Measurements from ENCODE around the gene GLRX2. TPM values are rescaled to one million over a fixed set of nuclear protein-coding genes. Genes with fewer than 3 reads are reported as not detected.

Gene GLRX2
- total RNA-seq, 1 donor from 2014 or later, result 29.0 TPM

- Mint-ChIP-seq H3K4me1 (ENCODE audit: low read depth) (peaks cover 12% of the 10 kb centered on the region), H3K4me3 (ENCODE audit: low read depth) (no peak overlapping the region), H3K9me3 (no peaks in the 10 kb centered on the region), H3K27ac (no peak overlapping the region), H3K27me3 (ENCODE audit: low read depth) (peaks cover 7% of the 10 kb centered on the region), H3K36me3 (ENCODE audit: low read depth) (no peaks in the 10 kb centered on the region)
- intact Hi-C loops (cut with micrococcal nuclease), result loop anchor here (5.0 kb wide), 1 partner anchor 301 kb away; the partner anchor contains the start of gene RGS2
- no peak for DNase-seq (ENCODE audit: low spot score)
These were observed 3.3 kb upstream of the GLRX2 start for GRCh38 chr1:193108471-193108870.

GRCh38 chr1:193105821-193106177 is 585 bp upstream of the GLRX2 start:
- DNase-seq (ENCODE audit: low spot score), result no peak
- peak overlapping the region; percentile 85 for H3K4me3 Mint-ChIP-seq (ENCODE audit: low read depth)
- peak overlapping the region; percentile 71 for H3K27ac Mint-ChIP-seq
- peaks cover 17% of the 10 kb centered on the region for H3K4me1 Mint-ChIP-seq (ENCODE audit: low read depth)
- H3K27me3 Mint-ChIP-seq (ENCODE audit: low read depth), result peaks cover 5% of the 10 kb centered on the region
- intact Hi-C loops (cut with micrococcal nuclease), result loop anchor here (1.0 to 5.0 kb wide), 3 partner anchors 17 to 298 kb away; partner anchors contain the start of genes CDC73, RGS2, RO60 and UCHL5
- H3K36me3 Mint-ChIP-seq (ENCODE audit: low read depth), result peaks cover 9% of the 10 kb centered on the region
- H3K9me3 Mint-ChIP-seq, result no peaks in the 10 kb centered on the region

- Mint-ChIP-seq H3K4me1 (ENCODE audit: low read depth) (peaks cover 17% of the 10 kb centered on the region), H3K27me3 (ENCODE audit: low read depth) (peaks cover 5% of the 10 kb centered on the region), H3K27ac (peak overlapping the region; percentile 66), H3K36me3 (ENCODE audit: low read depth) (peaks cover 22% of the 10 kb centered on the region), H3K4me3 (ENCODE audit: low read depth) (peak overlapping the region; percentile 88), H3K9me3 (no peaks in the 10 kb centered on the region)
- intact Hi-C loops (cut with micrococcal nuclease), result no loop called here
- no peak for DNase-seq (ENCODE audit: low spot score)
These were observed 710 bp downstream of the GLRX2 start for GRCh38 chr1:193104502-193104906.

GRCh38 chr1:193103759-193104501 is 1.3 kb downstream of the GLRX2 start:
- H3K4me3 Mint-ChIP-seq (ENCODE audit: low read depth), result peak overlapping the region; percentile 88
- peaks cover 17% of the 10 kb centered on the region for H3K4me1 Mint-ChIP-seq (ENCODE audit: low read depth)
- H3K27ac Mint-ChIP-seq, result peak overlapping the region; percentile 57
- H3K9me3 Mint-ChIP-seq, result no peaks in the 10 kb centered on the region
- peaks cover 5% of the 10 kb centered on the region for H3K27me3 Mint-ChIP-seq (ENCODE audit: low read depth)
- H3K36me3 Mint-ChIP-seq (ENCODE audit: low read depth), result peaks cover 23% of the 10 kb centered on the region
- intact Hi-C loops (cut with micrococcal nuclease), result no loop called here
- DNase-seq (ENCODE audit: low spot score), result no peak

- no peak overlapping the region for H3K27ac Mint-ChIP-seq
- H3K4me3 Mint-ChIP-seq (ENCODE audit: low read depth), result no peak overlapping the region
- no peaks in the 10 kb centered on the region for H3K9me3 Mint-ChIP-seq
- H3K36me3 Mint-ChIP-seq (ENCODE audit: low read depth), result peaks cover 27% of the 10 kb centered on the region
- intact Hi-C loops (cut with micrococcal nuclease), result no loop called here
- H3K4me1 Mint-ChIP-seq (ENCODE audit: low read depth), result peaks cover 17% of the 10 kb centered on the region
- no peaks in the 10 kb centered on the region for H3K27me3 Mint-ChIP-seq (ENCODE audit: low read depth)
- no peak for DNase-seq (ENCODE audit: low spot score)
These were observed 2.6 kb downstream of the GLRX2 start for GRCh38 chr1:193102662-193103061.

- no peak for DNase-seq (ENCODE audit: low spot score)
- Mint-ChIP-seq H3K36me3 (ENCODE audit: low read depth) (peaks cover 41% of the 10 kb centered on the region), H3K27me3 (ENCODE audit: low read depth) (no peaks in the 10 kb centered on the region), H3K9me3 (no peaks in the 10 kb centered on the region), H3K4me1 (ENCODE audit: low read depth) (no peaks in the 10 kb centered on the region), H3K27ac (no peak overlapping the region), H3K4me3 (ENCODE audit: low read depth) (no peak overlapping the region)
- intact Hi-C loops (cut with micrococcal nuclease), result no loop called here
These were observed 11.1 kb downstream of the GLRX2 start for GRCh38 chr1:193094112-193094511.

GRCh38 chr1:193090865-193091264 is 14.3 kb downstream of the GLRX2 start:
- H3K4me3 Mint-ChIP-seq (ENCODE audit: low read depth), result no peak overlapping the region
- no peaks in the 10 kb centered on the region for H3K4me1 Mint-ChIP-seq (ENCODE audit: low read depth)
- H3K27ac Mint-ChIP-seq, result no peak overlapping the region
- intact Hi-C loops (cut with micrococcal nuclease), result no loop called here
- peaks cover 29% of the 10 kb centered on the region for H3K36me3 Mint-ChIP-seq (ENCODE audit: low read depth)
- H3K9me3 Mint-ChIP-seq, result no peaks in the 10 kb centered on the region
- no peak for DNase-seq (ENCODE audit: low spot score)
- H3K27me3 Mint-ChIP-seq (ENCODE audit: low read depth), result no peaks in the 10 kb centered on the region

GRCh38 chr1:193087893-193088292 is 17.3 kb downstream of the GLRX2 start:
- DNase-seq (ENCODE audit: low spot score), result no peak
- no peaks in the 10 kb centered on the region for H3K9me3 Mint-ChIP-seq
- H3K27me3 Mint-ChIP-seq (ENCODE audit: low read depth), result no peaks in the 10 kb centered on the region
- no peak overlapping the region for H3K27ac Mint-ChIP-seq
- no peak overlapping the region for H3K4me3 Mint-ChIP-seq (ENCODE audit: low read depth)
- intact Hi-C loops (cut with micrococcal nuclease), result no loop called here
- H3K36me3 Mint-ChIP-seq (ENCODE audit: low read depth), result peaks cover 34% of the 10 kb centered on the region
- H3K4me1 Mint-ChIP-seq (ENCODE audit: low read depth), result no peaks in the 10 kb centered on the region

GRCh38 chr1:193086342-193086741 is 18.9 kb downstream of the GLRX2 start:
- no peak overlapping the region for H3K27ac Mint-ChIP-seq
- peaks cover 44% of the 10 kb centered on the region for H3K36me3 Mint-ChIP-seq (ENCODE audit: low read depth)
- H3K4me3 Mint-ChIP-seq (ENCODE audit: low read depth), result no peak overlapping the region
- no peaks in the 10 kb centered on the region for H3K9me3 Mint-ChIP-seq
- H3K27me3 Mint-ChIP-seq (ENCODE audit: low read depth), result no peaks in the 10 kb centered on the region
- intact Hi-C loops (cut with micrococcal nuclease), result no loop called here
- no peaks in the 10 kb centered on the region for H3K4me1 Mint-ChIP-seq (ENCODE audit: low read depth)
- no peak for DNase-seq (ENCODE audit: low spot score)

GRCh38 chr1:193085263-193085662 is 20.0 kb downstream of the GLRX2 start:
- H3K4me3 Mint-ChIP-seq (ENCODE audit: low read depth), result no peak overlapping the region
- DNase-seq (ENCODE audit: low spot score), result no peak
- intact Hi-C loops (cut with micrococcal nuclease), result no loop called here
- H3K27me3 Mint-ChIP-seq (ENCODE audit: low read depth), result no peaks in the 10 kb centered on the region
- H3K4me1 Mint-ChIP-seq (ENCODE audit: low read depth), result no peaks in the 10 kb centered on the region
- peaks cover 47% of the 10 kb centered on the region for H3K36me3 Mint-ChIP-seq (ENCODE audit: low read depth)
- H3K9me3 Mint-ChIP-seq, result no peaks in the 10 kb centered on the region
- H3K27ac Mint-ChIP-seq, result no peak overlapping the region

- intact Hi-C loops (cut with micrococcal nuclease), result no loop called here
- no peaks in the 10 kb centered on the region for H3K4me1 Mint-ChIP-seq (ENCODE audit: low read depth)
- H3K9me3 Mint-ChIP-seq, result peaks cover 6% of the 10 kb centered on the region
- no peak overlapping the region for H3K4me3 Mint-ChIP-seq (ENCODE audit: low read depth)
- no peak overlapping the region for H3K27ac Mint-ChIP-seq
- H3K36me3 Mint-ChIP-seq (ENCODE audit: low read depth), result peaks cover 55% of the 10 kb centered on the region
- no peaks in the 10 kb centered on the region for H3K27me3 Mint-ChIP-seq (ENCODE audit: low read depth)
- DNase-seq (ENCODE audit: low spot score), result no peak
These were observed 21.7 kb downstream of the GLRX2 start for GRCh38 chr1:193083365-193084088.

- Mint-ChIP-seq H3K4me1 (ENCODE audit: low read depth) (peaks cover 2% of the 10 kb centered on the region), H3K27me3 (ENCODE audit: low read depth) (no peaks in the 10 kb centered on the region), H3K4me3 (ENCODE audit: low read depth) (no peak overlapping the region), H3K27ac (no peak overlapping the region), H3K9me3 (peaks cover 21% of the 10 kb centered on the region), H3K36me3 (ENCODE audit: low read depth) (peaks cover 78% of the 10 kb centered on the region)
- DNase-seq (ENCODE audit: low spot score), result no peak
- intact Hi-C loops (cut with micrococcal nuclease), result no loop called here
These were observed 26.0 kb downstream of the GLRX2 start for GRCh38 chr1:193079187-193079586.

- peaks cover 2% of the 10 kb centered on the region for H3K4me1 Mint-ChIP-seq (ENCODE audit: low read depth)
- peaks cover 21% of the 10 kb centered on the region for H3K9me3 Mint-ChIP-seq
- DNase-seq (ENCODE audit: low spot score), result no peak
- no peak overlapping the region for H3K4me3 Mint-ChIP-seq (ENCODE audit: low read depth)
- no peaks in the 10 kb centered on the region for H3K27me3 Mint-ChIP-seq (ENCODE audit: low read depth)
- peaks cover 80% of the 10 kb centered on the region for H3K36me3 Mint-ChIP-seq (ENCODE audit: low read depth)
- no peak overlapping the region for H3K27ac Mint-ChIP-seq
- intact Hi-C loops (cut with micrococcal nuclease), result no loop called here
These were observed 27.2 kb downstream of the GLRX2 start for GRCh38 chr1:193077991-193078390.
